DOHH2 (cell line): ENCODE measurements around the gene KLHL28.

Source experiments
- CTCF ChIP-seq: fragments of 200-600 bp; sonication (generic); IDR thresholded peaks from one replicate; pipeline ENCODE4 v1.5.1; 2014; ENCODE audit warnings: antibody characterized with exemption, mild to moderate bottlenecking, low read depth, low read length; ENCODE audit not compliant: poor library complexity, severe bottlenecking
- EZH2phosphoT487 ChIP-seq: fragments of 200-600 bp; sonication (generic); IDR thresholded peaks from 2 replicates; pipeline ENCODE4 v1.6.1; 2017; ENCODE audit warnings: borderline replicate concordance, mild to moderate bottlenecking, antibody characterized with exemption, low read length, moderate library complexity, mixed read lengths

GRCh38 chr14:44979273-44979672 is 17.5 kb upstream of the KLHL28 start:
- TF ChIP-seq EZH2phosphoT487 (no peak), CTCF (no peak)
